Esophagus squamous epithelium (tissue), 4 donors: ENCODE results near the gene WAPL.

ENCODE experiments used
- CTCF ChIP-seq, 6 experiments: fragments of 450-650 bp in 4 of 6; fragments of 200-600 bp in 2 of 6; sonication (generic) in 2 of 6; IDR thresholded peaks; one replicate each; pipeline ENCODE4 v1.5.1; 2016 to 2019; ENCODE audit warnings: antibody characterized with exemption in 6 of 6, mild to moderate bottlenecking in 4 of 6, moderate library complexity in 4 of 6
- POLR2A ChIP-seq, 4 donors: fragments of 450-650 bp; IDR thresholded peaks; one replicate each; pipeline ENCODE4 v1.6.1; 2017; ENCODE audit warnings: antibody characterized with exemption in 4 of 4, mild to moderate bottlenecking in 4 of 4, moderate library complexity in 3 of 4

GRCh38 chr10:86443069-86443468 is 78.5 kb downstream of the WAPL start:
- TF ChIP-seq CTCF (IDR thresholded peaks at IDR 0.05) (no peak), POLR2A (IDR thresholded peaks at IDR 0.05) (no peak)
